Cardiac muscle cell (in vitro differentiated cells and primary cell): ENCODE measurements around the gene RIC3. TPM values are rescaled to one million over a fixed set of nuclear protein-coding genes. Genes with fewer than 3 reads are reported as not detected.
A peak's percentile ranks its signal among the peaks of the same experiment; 100 is the strongest.

ENCODE experiments used
- DNase-seq, 2 donors: peaks; one replicate each; pipeline versions ENCODE4 v3.0.0 to v3.0.0-alpha.2; 2010 to 2017; ENCODE audit warnings: low read depth in 1 of 2, low spot score in 1 of 2
- H3K27ac ChIP-seq: fragments of 200-600 bp; sonication (generic); 2 replicates; pipeline ENCODE4 v1.5.1; 2016
- H3K27me3 ChIP-seq: fragments of 200-600 bp; sonication (generic); 2 replicates; pipeline ENCODE4 v1.6.0; 2016; ENCODE audit warnings: control low read depth
- H3K36me3 ChIP-seq: fragments of 200-600 bp; sonication (generic); 2 replicates; pipeline ENCODE4 v1.5.1; 2016; ENCODE audit warnings: control low read depth
- H3K4me1 ChIP-seq: fragments of 200-600 bp; sonication (generic); 2 replicates; pipeline ENCODE4 v1.8.1; 2017; ENCODE audit warnings: low read depth, mild to moderate bottlenecking, mixed run types
- H3K4me3 ChIP-seq: fragments of 200-600 bp; sonication (generic); 2 replicates; pipeline ENCODE4 v1.5.1; 2016; ENCODE audit warnings: mild to moderate bottlenecking
- H3K9me3 ChIP-seq: fragments of 200-600 bp; sonication (generic); 2 replicates; pipeline ENCODE4 v1.5.1; 2017; ENCODE audit warnings: low read depth, mild to moderate bottlenecking, control low read depth
- CTCF ChIP-seq: IDR thresholded peaks from 2 replicates; pipeline ENCODE4 v1.5.1; 2012; ENCODE audit warnings: low read depth, mild to moderate bottlenecking, low read length
- polyA plus RNA-seq: library from polyadenylated mRNA; unstranded; fragments of >200 nt; fragmentation: Nextera tagmentation; extraction: Ambion mirVana; gene quantifications from 2 replicates; pipeline ENCODE4 v1.2.1, GENCODE V29; 2016
- total RNA-seq: library from RNA; depleted of rRNA; stranded (reverse); fragments of >200 nt; gene quantifications from 2 replicates; pipeline ENCODE4 v1.2.3, GENCODE V29; 2016

RIC3 gene
- total and polyA plus RNA-seq, 2 experiments from 2014 or later, result 14.3 to 22.1 TPM

- H3K9me3 ChIP-seq, result no peaks in the 10 kb centered on the region
- H3K4me3 ChIP-seq, result no peak overlapping the region
- no peak for DNase-seq
- TF ChIP-seq CTCF, result no peak
- H3K27me3 ChIP-seq, result no peaks in the 10 kb centered on the region
- H3K36me3 ChIP-seq, result no peaks in the 10 kb centered on the region
- no peak overlapping the region for H3K27ac ChIP-seq
- peaks cover 30% of the 10 kb centered on the region for H3K4me1 ChIP-seq
These were observed 84.5 kb downstream of the RIC3 start for GRCh38 chr11:8084352-8084751.

- Histone ChIP-seq H3K4me1 (peaks cover 30% of the 10 kb centered on the region), H3K27ac (peak overlapping the region; percentile 11), H3K9me3 (no peaks in the 10 kb centered on the region), H3K36me3 (no peaks in the 10 kb centered on the region), H3K27me3 (no peaks in the 10 kb centered on the region), H3K4me3 (no peak overlapping the region)
- no peak for DNase-seq
- TF ChIP-seq CTCF, result no peak
These were observed 84.9 kb downstream of the RIC3 start for GRCh38 chr11:8083871-8084281.

- no peak for TF ChIP-seq CTCF
- Histone ChIP-seq H3K4me3 (no peak overlapping the region), H3K27ac (peak overlapping the region; percentile 69)
These were observed 85.8 kb downstream of the RIC3 start for GRCh38 chr11:8083088-8083395.

GRCh38 chr11:8082391-8083087, 86.3 kb downstream of the RIC3 start:
- Histone ChIP-seq H3K27me3 (no peaks in the 10 kb centered on the region), H3K36me3 (no peaks in the 10 kb centered on the region), H3K27ac (peak overlapping the region; percentile 69), H3K9me3 (no peaks in the 10 kb centered on the region), H3K4me1 (peaks cover 30% of the 10 kb centered on the region), H3K4me3 (no peak overlapping the region)
- no peak for TF ChIP-seq CTCF
- DNase-seq, result peak in 1 of 2 donors; percentile 64

More at GRCh38 chr11:8083088-8083395, 85.8 kb downstream of the RIC3 start:
- H3K9me3 ChIP-seq, result no peaks in the 10 kb centered on the region
- no peak for DNase-seq
- H3K36me3 ChIP-seq, result no peaks in the 10 kb centered on the region
- peaks cover 30% of the 10 kb centered on the region for H3K4me1 ChIP-seq
- H3K27me3 ChIP-seq, result no peaks in the 10 kb centered on the region

- Histone ChIP-seq H3K27ac (no peak overlapping the region), H3K9me3 (no peaks in the 10 kb centered on the region), H3K36me3 (no peaks in the 10 kb centered on the region), H3K27me3 (no peaks in the 10 kb centered on the region), H3K4me3 (peak overlapping the region; percentile 52), H3K4me1 (peaks cover 30% of the 10 kb centered on the region)
- peak in 1 of 2 donors; percentile 29 for DNase-seq
- TF ChIP-seq CTCF, result no peak
These were observed 87.1 kb downstream of the RIC3 start for GRCh38 chr11:8081591-8082250.
